Loucy (cell line): ENCODE results near the gene BTAF1.

Source experiments
- H2AFZ ChIP-seq: fragments of 200-600 bp; sonication (generic); 2 replicates; pipeline ENCODE4 v1.6.0; 2016; ENCODE audit warnings: antibody characterized with exemption, mild to moderate bottlenecking, low read length, moderate library complexity
- H3F3A ChIP-seq: fragments of 200-600 bp; 2 replicates; pipeline ENCODE4 v1.6.0; 2016; ENCODE audit warnings: antibody characterized with exemption, low read depth, mild to moderate bottlenecking
- H3K27me3 ChIP-seq: fragments of 200-600 bp; sonication (generic); 2 replicates; pipeline ENCODE4 v1.6.1; 2014; ENCODE audit warnings: low read length, mild to moderate bottlenecking; ENCODE audit not compliant: insufficient read depth, poor library complexity, severe bottlenecking
- H3K36me3 ChIP-seq: fragments of 200-600 bp; sonication (generic); 2 replicates; pipeline ENCODE4 v1.6.1; 2016; ENCODE audit warnings: low read length; ENCODE audit not compliant: insufficient read depth
- H3K4me1 ChIP-seq: fragments of 200-600 bp; sonication (generic); 2 replicates; pipeline ENCODE4 v1.5.1; 2014; ENCODE audit warnings: low read length, mild to moderate bottlenecking; ENCODE audit not compliant: insufficient read depth, poor library complexity, severe bottlenecking
- H3K4me2 ChIP-seq: fragments of 200-600 bp; sonication (generic); 2 replicates; pipeline ENCODE4 v1.6.0; 2014; ENCODE audit warnings: antibody characterized with exemption, low read length, low read depth, mild to moderate bottlenecking; ENCODE audit not compliant: poor library complexity, severe bottlenecking
- H3K4me3 ChIP-seq: fragments of 200-600 bp; sonication (generic); 2 replicates; pipeline ENCODE4 v1.5.1; 2014; ENCODE audit warnings: low read length, mild to moderate bottlenecking, mixed read lengths; ENCODE audit not compliant: poor library complexity, severe bottlenecking
- H3K79me2 ChIP-seq: fragments of 200-600 bp; sonication (generic); 2 replicates; pipeline ENCODE4 v1.6.1; 2014; ENCODE audit warnings: low read length; ENCODE audit not compliant: insufficient read depth
- H3K9ac ChIP-seq: fragments of 200-600 bp; sonication (generic); 2 replicates; pipeline ENCODE4 v1.6.0; 2014; ENCODE audit warnings: mild to moderate bottlenecking, low read depth, low read length, moderate library complexity; ENCODE audit not compliant: poor library complexity, severe bottlenecking
- H3K9me2 ChIP-seq: fragments of 200-600 bp; sonication (generic); replicated peaks from 2 replicates; pipeline ENCODE4 v1.6.1; 2016; ENCODE audit warnings: low read depth, low read length, mixed read lengths
- H3K9me3 ChIP-seq: fragments of 200-600 bp; sonication (generic); 2 replicates; pipeline ENCODE4 v1.6.1; 2014; ENCODE audit warnings: mild to moderate bottlenecking, antibody characterized with exemption, low read length, low read depth; ENCODE audit not compliant: insufficient read depth
- H4K20me1 ChIP-seq: fragments of 200-600 bp; sonication (generic); 2 replicates; pipeline ENCODE4 v1.6.0; 2014; ENCODE audit warnings: antibody characterized with exemption, low read length, mild to moderate bottlenecking; ENCODE audit not compliant: insufficient read depth, poor library complexity, severe bottlenecking
- EZH2phosphoT487 ChIP-seq: fragments of 200-600 bp; IDR thresholded peaks from 2 replicates; pipeline ENCODE4 v1.6.1; 2018; ENCODE audit warnings: antibody characterized with exemption, mild to moderate bottlenecking, moderate library complexity, borderline replicate concordance
- TF ChIP-seq, protein P1 (sequence below): fragments of 200-600 bp; sonication (generic); conservative IDR thresholded peaks from 2 replicates; pipeline ENCODE4 v1.5.1; 2014; ENCODE audit warnings: mild to moderate bottlenecking, antibody characterized with exemption, low read length

The BTAF1 gene

DNA sequence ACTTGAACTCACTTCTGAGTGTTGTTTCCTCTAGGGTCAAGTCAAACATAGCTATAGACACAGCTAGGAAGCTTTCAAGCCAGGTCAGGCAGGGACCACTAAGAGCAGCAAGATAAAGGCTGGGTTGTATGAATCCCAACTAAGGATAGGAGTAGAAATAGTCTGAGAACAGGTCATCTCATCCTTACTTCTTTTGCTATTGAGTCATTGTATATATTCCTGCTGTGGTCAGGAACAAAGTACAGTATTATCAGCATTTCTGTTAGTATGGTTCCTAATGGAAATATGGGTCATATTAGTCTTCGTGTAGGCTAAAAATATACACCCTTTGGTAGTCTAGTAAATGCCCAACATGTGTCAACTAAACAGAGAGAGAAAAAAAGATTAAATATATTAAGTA is 145.3 kb downstream of the BTAF1 start:
- Histone ChIP-seq H3K4me3 (no peak overlapping the region), H3K4me2 (no peak overlapping the region), H3K9me2 (no peaks in the 10 kb centered on the region), H4K20me1 (no peaks in the 10 kb centered on the region), H3K9me3 (no peaks in the 10 kb centered on the region), H3K79me2 (no peaks in the 10 kb centered on the region), H3K4me1 (no peaks in the 10 kb centered on the region), H3K36me3 (no peaks in the 10 kb centered on the region), H3K9ac (no peak overlapping the region), H3K27me3 (no peaks in the 10 kb centered on the region), H2AFZ (no peak overlapping the region), H3F3A (no peaks in the 10 kb centered on the region)
- TF ChIP-seq, protein P1, sequence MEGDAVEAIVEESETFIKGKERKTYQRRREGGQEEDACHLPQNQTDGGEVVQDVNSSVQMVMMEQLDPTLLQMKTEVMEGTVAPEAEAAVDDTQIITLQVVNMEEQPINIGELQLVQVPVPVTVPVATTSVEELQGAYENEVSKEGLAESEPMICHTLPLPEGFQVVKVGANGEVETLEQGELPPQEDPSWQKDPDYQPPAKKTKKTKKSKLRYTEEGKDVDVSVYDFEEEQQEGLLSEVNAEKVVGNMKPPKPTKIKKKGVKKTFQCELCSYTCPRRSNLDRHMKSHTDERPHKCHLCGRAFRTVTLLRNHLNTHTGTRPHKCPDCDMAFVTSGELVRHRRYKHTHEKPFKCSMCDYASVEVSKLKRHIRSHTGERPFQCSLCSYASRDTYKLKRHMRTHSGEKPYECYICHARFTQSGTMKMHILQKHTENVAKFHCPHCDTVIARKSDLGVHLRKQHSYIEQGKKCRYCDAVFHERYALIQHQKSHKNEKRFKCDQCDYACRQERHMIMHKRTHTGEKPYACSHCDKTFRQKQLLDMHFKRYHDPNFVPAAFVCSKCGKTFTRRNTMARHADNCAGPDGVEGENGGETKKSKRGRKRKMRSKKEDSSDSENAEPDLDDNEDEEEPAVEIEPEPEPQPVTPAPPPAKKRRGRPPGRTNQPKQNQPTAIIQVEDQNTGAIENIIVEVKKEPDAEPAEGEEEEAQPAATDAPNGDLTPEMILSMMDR, result no peak
- TF ChIP-seq EZH2phosphoT487, result no peak

DNA sequence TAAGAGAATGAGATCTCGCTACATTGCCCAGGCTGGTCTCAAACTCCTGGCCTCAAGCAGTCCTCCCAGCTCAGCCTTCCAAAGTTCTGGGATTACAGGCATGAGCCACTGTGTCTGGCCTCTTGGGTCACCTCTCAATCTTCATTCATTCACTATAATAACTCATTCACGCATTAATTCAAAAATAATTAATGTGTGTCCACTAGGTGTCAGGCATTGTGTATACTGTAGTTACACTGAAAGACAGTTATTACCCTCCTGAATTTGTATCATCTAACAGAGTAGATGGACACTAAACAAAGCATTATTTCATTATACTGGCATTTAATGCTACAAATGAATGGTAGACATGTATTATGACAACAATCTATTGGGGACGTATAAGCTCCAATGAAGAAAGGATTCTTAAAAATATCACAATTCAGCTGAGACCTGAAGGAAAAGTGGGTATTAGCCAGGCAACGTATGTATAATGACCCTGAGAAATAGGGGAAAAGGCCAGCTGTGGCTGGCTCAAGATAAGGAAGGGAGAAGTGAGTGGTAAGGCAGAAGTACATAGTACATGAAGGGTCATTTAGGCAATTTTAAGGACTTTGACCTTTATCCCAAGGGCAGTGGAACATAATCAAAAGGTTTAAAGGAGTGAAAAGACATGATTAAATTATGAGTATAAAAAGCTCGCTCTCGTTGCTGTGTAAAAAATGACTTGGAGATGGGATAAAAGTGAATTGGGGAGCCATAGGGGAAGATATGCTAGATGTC is 150.7 kb downstream of the BTAF1 start:
- Histone ChIP-seq H3K9me3 (no peaks in the 10 kb centered on the region), H3K4me3 (no peak overlapping the region), H3F3A (no peaks in the 10 kb centered on the region), H2AFZ (no peak overlapping the region), H4K20me1 (no peaks in the 10 kb centered on the region), H3K4me1 (no peaks in the 10 kb centered on the region), H3K4me2 (no peak overlapping the region), H3K9ac (no peak overlapping the region), H3K9me2 (no peaks in the 10 kb centered on the region), H3K36me3 (no peaks in the 10 kb centered on the region; the same call in 1 of the 2 replicates), H3K79me2 (no peaks in the 10 kb centered on the region), H3K27me3 (no peaks in the 10 kb centered on the region)
- TF ChIP-seq, protein P1, result peak; percentile 52
- TF ChIP-seq EZH2phosphoT487, result no peak

DNA sequence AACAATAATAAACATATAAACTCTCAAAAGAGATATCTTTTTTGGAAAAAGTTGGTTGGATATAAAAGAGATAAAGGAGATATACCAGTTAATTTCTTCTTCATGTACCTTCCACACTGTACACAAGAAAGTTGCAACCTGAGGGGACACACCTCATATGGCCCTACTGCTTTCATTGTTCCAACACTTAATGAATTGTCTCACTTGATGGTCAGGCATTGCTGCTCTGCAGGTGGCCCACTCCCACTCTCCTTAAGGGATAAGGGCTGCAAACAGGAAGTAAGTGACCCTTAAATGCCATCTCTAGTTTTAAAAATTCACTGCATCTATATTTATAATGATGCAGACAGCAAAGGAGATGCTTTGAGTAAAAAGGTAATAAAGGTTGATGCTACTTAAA is 152.3 kb downstream of the BTAF1 start:
- Histone ChIP-seq H3F3A (no peaks in the 10 kb centered on the region), H2AFZ (no peak overlapping the region), H3K9ac (no peak overlapping the region), H3K27me3 (no peaks in the 10 kb centered on the region), H3K4me3 (no peak overlapping the region), H4K20me1 (no peaks in the 10 kb centered on the region), H3K9me2 (no peaks in the 10 kb centered on the region), H3K4me1 (no peaks in the 10 kb centered on the region), H3K9me3 (no peaks in the 10 kb centered on the region), H3K4me2 (no peak overlapping the region), H3K79me2 (no peaks in the 10 kb centered on the region), H3K36me3 (peaks cover 2% of the 10 kb centered on the region; the same call in 1 of the 2 replicates)
- TF ChIP-seq, protein P1, result no peak
- TF ChIP-seq EZH2phosphoT487, result no peak
